Neural progenitor cell (in vitro differentiated cells): ENCODE data around the gene XPR1.

Source experiments
- CTCF ChIP-seq: fragments of 200-600 bp; sonication (generic); IDR thresholded peaks from 2 replicates; pipeline ENCODE4 v1.5.1; 2017; ENCODE audit warnings: antibody characterized with exemption, mild to moderate bottlenecking
- EZH2 ChIP-seq: fragments of 200-600 bp; sonication (generic); IDR thresholded peaks from 2 replicates; pipeline ENCODE4 v1.6.1; 2017; ENCODE audit warnings: antibody characterized with exemption, mild to moderate bottlenecking, moderate library complexity
- EZH2phosphoT487 ChIP-seq: fragments of 200-600 bp; sonication (generic); IDR thresholded peaks from 2 replicates; pipeline ENCODE4 v1.6.1; 2017; ENCODE audit warnings: antibody characterized with exemption

- TF ChIP-seq CTCF = no peak
- TF ChIP-seq EZH2phosphoT487 = no peak
- no peak for TF ChIP-seq EZH2
Observed at GRCh38 chr1:180614730-180615129, 17.1 kb upstream of the XPR1 start.
